HG03457 (cell line): ENCODE data around the gene CLSTN2.

Experiments used
- ATAC-seq: cut with Tn5 transposase; IDR thresholded peaks from one replicate; pipeline ENCODE4 v1.9.1; 2021; ENCODE audit warnings: moderate number of reproducible peaks; ENCODE audit not compliant: unreplicated experiment

Gene CLSTN2

GRCh38 chr3:140440446-140440845, 505.5 kb downstream of the CLSTN2 start:
- no peak for ATAC-seq

- no peak for ATAC-seq
Measured at GRCh38 chr3:140441006-140441405, 506.0 kb downstream of the CLSTN2 start.

- no peak for ATAC-seq
Measured at GRCh38 chr3:140442621-140443020, 507.6 kb downstream of the CLSTN2 start.

- no peak for ATAC-seq
Measured at GRCh38 chr3:140443073-140443472, 508.1 kb downstream of the CLSTN2 start.

GRCh38 chr3:140443806-140444205, 508.8 kb downstream of the CLSTN2 start:
- no peak for ATAC-seq

- no peak for ATAC-seq
Measured at GRCh38 chr3:140446734-140447133, 511.7 kb downstream of the CLSTN2 start.

GRCh38 chr3:140447136-140447535, 512.2 kb downstream of the CLSTN2 start:
- ATAC-seq: no peak

- no peak for ATAC-seq
Measured at GRCh38 chr3:140448001-140448400, 513.0 kb downstream of the CLSTN2 start.

- ATAC-seq: no peak
Measured at GRCh38 chr3:140449413-140450256, 514.6 kb downstream of the CLSTN2 start.

- ATAC-seq: no peak
Measured at GRCh38 chr3:140453750-140454149, 518.8 kb downstream of the CLSTN2 start.

- no peak for ATAC-seq
Measured at GRCh38 chr3:140455521-140456214, 520.7 kb downstream of the CLSTN2 start.

- ATAC-seq: no peak
Measured at GRCh38 chr3:140456974-140457373, 522.0 kb downstream of the CLSTN2 start.

- no peak for ATAC-seq
Measured at GRCh38 chr3:140459462-140459861, 524.5 kb downstream of the CLSTN2 start.

- ATAC-seq: no peak
Measured at GRCh38 chr3:140461250-140461649, 526.3 kb downstream of the CLSTN2 start.

GRCh38 chr3:140463355-140463754, 528.4 kb downstream of the CLSTN2 start:
- ATAC-seq: no peak

GRCh38 chr3:140465988-140466387, 531.0 kb downstream of the CLSTN2 start:
- no peak for ATAC-seq

- ATAC-seq: no peak
Measured at GRCh38 chr3:140466535-140466934, 531.5 kb downstream of the CLSTN2 start.

- no peak for ATAC-seq
Measured at GRCh38 chr3:140467104-140467577, 532.2 kb downstream of the CLSTN2 start.

- no peak for ATAC-seq
Measured at GRCh38 chr3:140467796-140468315, 532.9 kb downstream of the CLSTN2 start.

GRCh38 chr3:140468407-140468806, 533.4 kb downstream of the CLSTN2 start:
- ATAC-seq: no peak

GRCh38 chr3:140469491-140469890, 534.5 kb downstream of the CLSTN2 start:
- no peak for ATAC-seq

GRCh38 chr3:140470211-140470610, 535.2 kb downstream of the CLSTN2 start:
- no peak for ATAC-seq
